Neutrophil (primary cell): ENCODE data around the gene PAOX.
"Not testable (repeated sequence)": the region's sequence is repeated elsewhere in the genome, so short reads cannot be mapped to it uniquely, and the experiment has no call there.

Source experiments
- H3K27ac ChIP-seq: fragments of 200-600 bp; sonication (generic); 2 replicates; pipeline ENCODE4 v1.5.1; 2016; ENCODE audit warnings: mild to moderate bottlenecking, moderate library complexity
- H3K27me3 ChIP-seq: fragments of 200-600 bp; sonication (generic); 2 replicates; pipeline ENCODE4 v1.6.0; 2016; ENCODE audit warnings: mild to moderate bottlenecking
- H3K36me3 ChIP-seq: fragments of 200-600 bp; sonication (generic); 2 replicates; pipeline ENCODE4 v1.5.1; 2017
- H3K4me1 ChIP-seq, 2 experiments: fragments of 200-600 bp in 1 of 2; sonication (generic) in 1 of 2; 1 replicate in 1 of 2; 2 replicates in 1 of 2; pipeline versions ENCODE4 v1.5.1 to v1.6.1; 2013 to 2016; ENCODE audit warnings: low read depth in 1 of 2, low read length in 1 of 2, mild to moderate bottlenecking in 1 of 2, moderate library complexity in 1 of 2; ENCODE audit not compliant: control insufficient read depth in 1 of 2, insufficient read depth in 1 of 2
- H3K4me3 ChIP-seq, 2 experiments: fragments of 200-600 bp in 1 of 2; sonication (generic) in 1 of 2; 1 replicate in 1 of 2; 2 replicates in 1 of 2; pipeline ENCODE4 v1.5.1; 2013 to 2016; ENCODE audit warnings: low read depth in 1 of 2, low read length in 1 of 2, mild to moderate bottlenecking in 1 of 2, moderate library complexity in 1 of 2
- H3K9me3 ChIP-seq: fragments of 200-600 bp; sonication (generic); 2 replicates; pipeline ENCODE4 v1.5.1; 2016
- CTCF ChIP-seq: fragments of 200-600 bp; sonication (generic); IDR thresholded peaks from 2 replicates; pipeline ENCODE4 v1.5.1; 2016; ENCODE audit warnings: antibody characterized with exemption

Gene PAOX

GRCh38 chr10:133405272-133405671 lies 26.2 kb downstream of the PAOX start:
- no peak overlapping the region for H3K27ac ChIP-seq
- no peaks in the 10 kb centered on the region for H3K4me1 ChIP-seq
- no peak overlapping the region for H3K4me3 ChIP-seq
- H3K9me3 ChIP-seq = no peaks in the 10 kb centered on the region
- H3K27me3 ChIP-seq = no peaks in the 10 kb centered on the region
- peaks cover 41% of the 10 kb centered on the region for H3K36me3 ChIP-seq
- TF ChIP-seq CTCF = no peak

- Histone ChIP-seq H3K27ac (no peak overlapping the region), H3K27me3 (no peaks in the 10 kb centered on the region), H3K4me1 (no peaks in the 10 kb centered on the region), H3K9me3 (no peaks in the 10 kb centered on the region), H3K4me3 (no peak overlapping the region), H3K36me3 (peaks cover 36% of the 10 kb centered on the region)
- no peak for TF ChIP-seq CTCF
These were observed 26.9 kb downstream of the PAOX start for GRCh38 chr10:133405844-133406527.

GRCh38 chr10:133411523-133412380 lies 32.7 kb downstream of the PAOX start:
- no peak for TF ChIP-seq CTCF
- Histone ChIP-seq H3K36me3 (peaks cover 3% of the 10 kb centered on the region), H3K4me3 (no peak overlapping the region), H3K4me1 (no peaks in the 10 kb centered on the region), H3K27me3 (no peaks in the 10 kb centered on the region), H3K9me3 (no peaks in the 10 kb centered on the region), H3K27ac (no peak overlapping the region)

GRCh38 chr10:133412381-133412711 lies 33.3 kb downstream of the PAOX start:
- no peak overlapping the region for H3K27ac ChIP-seq
- no peak for TF ChIP-seq CTCF
- peaks cover 3% of the 10 kb centered on the region for H3K36me3 ChIP-seq
- no peaks in the 10 kb centered on the region for H3K9me3 ChIP-seq
- no peaks in the 10 kb centered on the region for H3K27me3 ChIP-seq
- no peaks in the 10 kb centered on the region for H3K4me1 ChIP-seq
- H3K4me3 ChIP-seq = no peak overlapping the region

GRCh38 chr10:133414401-133414800 lies 35.3 kb downstream of the PAOX start:
- peaks cover 13% of the 10 kb centered on the region for H3K36me3 ChIP-seq
- H3K27ac ChIP-seq = not testable (repeated sequence)

GRCh38 chr10:133415752-133416151 lies 36.7 kb downstream of the PAOX start:
- no peak for TF ChIP-seq CTCF
- H3K27me3 ChIP-seq = no peaks in the 10 kb centered on the region
- no peak overlapping the region for H3K27ac ChIP-seq
- no peak overlapping the region for H3K4me3 ChIP-seq
- H3K36me3 ChIP-seq = peaks cover 19% of the 10 kb centered on the region
- no peaks in the 10 kb centered on the region for H3K4me1 ChIP-seq
- H3K9me3 ChIP-seq = no peaks in the 10 kb centered on the region

More at GRCh38 chr10:133414401-133414800, 35.3 kb downstream of the PAOX start:
- H3K4me3 ChIP-seq, H3K4me1 ChIP-seq, H3K9me3 ChIP-seq, H3K27me3 ChIP-seq: not testable (repeated sequence)
